Fibroblast of skin of right biceps (primary cell): ENCODE results near the gene SGO1.
A peak's percentile ranks its signal among the peaks of the same experiment; 100 is the strongest.

Experiments
- DNase-seq: peaks from one replicate; pipeline ENCODE4 v3.0.0-alpha.2; 2013

Gene SGO1

GRCh38 chr3:20154078-20154477 is 31.9 kb downstream of the SGO1 start:
- no peak for DNase-seq

- DNase-seq, result no peak
These were observed 37.5 kb downstream of the SGO1 start for GRCh38 chr3:20148466-20148865.

DNA sequence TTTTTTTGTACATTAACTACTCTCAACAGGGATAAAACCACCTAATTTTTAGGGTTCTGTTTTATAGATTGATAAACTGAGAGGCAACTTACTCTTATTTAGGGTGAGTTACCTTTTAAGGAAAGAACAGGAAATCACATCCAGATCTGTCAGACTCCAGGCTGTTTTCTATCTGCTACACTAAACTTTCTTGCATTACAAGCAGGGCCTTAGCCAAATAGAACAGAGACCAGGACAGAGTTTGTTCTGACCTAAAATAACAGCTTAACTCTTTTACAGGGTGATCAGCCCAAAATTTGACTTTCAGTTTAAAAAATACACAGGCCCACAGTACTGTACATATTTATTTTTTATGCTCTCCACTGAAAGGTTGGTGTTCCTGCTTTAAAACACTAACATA is 38.6 kb downstream of the SGO1 start:
- no peak for DNase-seq

DNA sequence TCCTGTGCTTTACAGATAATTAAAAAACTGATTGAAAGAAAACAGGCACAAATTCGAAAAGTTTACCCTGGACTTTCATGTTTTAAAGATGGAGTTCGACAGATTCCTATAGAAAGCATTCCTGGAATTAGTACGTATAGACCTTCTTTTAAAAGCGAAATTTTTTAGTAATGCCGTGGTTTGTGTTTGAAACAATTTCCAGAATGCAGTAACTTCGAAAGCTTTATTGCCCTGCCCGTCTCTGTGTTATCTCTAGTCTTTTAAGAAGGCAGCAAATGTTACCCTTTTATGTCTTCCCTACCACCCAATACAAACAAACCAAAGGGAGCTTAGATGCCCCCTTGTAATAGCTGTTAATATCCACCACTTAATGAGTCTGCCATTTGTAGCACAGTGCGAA is 39.7 kb downstream of the SGO1 start:
- DNase-seq, result no peak

DNA sequence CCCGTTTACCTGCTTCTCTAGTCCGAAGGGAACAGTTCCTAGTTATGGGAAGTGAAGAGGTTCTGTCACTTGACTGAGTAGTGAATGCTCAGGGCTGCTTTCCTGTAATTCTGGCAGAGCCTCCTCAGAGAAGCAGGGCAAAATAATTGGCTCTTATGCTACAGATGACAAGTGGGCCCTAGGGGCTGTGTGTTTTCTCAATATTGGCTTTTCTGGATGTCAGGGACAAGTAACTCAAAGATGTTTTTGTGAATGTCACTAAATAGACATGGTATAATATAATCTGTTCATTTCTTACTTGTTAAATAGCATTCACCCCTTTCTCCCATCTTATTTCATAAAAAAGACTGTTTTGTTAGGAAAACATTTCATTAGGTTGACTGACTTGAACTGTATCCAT is 40.1 kb downstream of the SGO1 start:
- DNase-seq, result no peak

GRCh38 chr3:20143519-20143918 is 42.5 kb downstream of the SGO1 start:
- DNase-seq, result no peak

DNA sequence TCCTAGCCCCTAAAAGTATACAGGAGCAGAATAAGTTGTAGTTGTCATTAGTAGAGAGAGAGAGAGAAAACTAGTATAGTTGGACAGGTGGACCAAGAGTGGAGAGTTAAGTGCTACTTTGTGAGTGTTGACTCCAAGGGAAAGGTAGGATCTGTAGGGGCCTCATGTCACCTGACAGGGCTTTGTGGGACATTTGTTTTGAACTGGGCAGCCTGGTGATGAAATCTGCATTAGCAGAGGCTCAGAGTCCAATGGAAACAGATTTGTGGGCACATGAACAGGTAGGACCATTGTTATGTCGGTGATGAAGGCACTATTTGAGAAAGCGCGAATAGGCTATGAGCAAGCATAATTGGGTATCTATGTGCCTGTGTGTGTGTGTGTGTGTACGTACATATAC is 43.5 kb downstream of the SGO1 start:
- DNase-seq, result no peak

DNA sequence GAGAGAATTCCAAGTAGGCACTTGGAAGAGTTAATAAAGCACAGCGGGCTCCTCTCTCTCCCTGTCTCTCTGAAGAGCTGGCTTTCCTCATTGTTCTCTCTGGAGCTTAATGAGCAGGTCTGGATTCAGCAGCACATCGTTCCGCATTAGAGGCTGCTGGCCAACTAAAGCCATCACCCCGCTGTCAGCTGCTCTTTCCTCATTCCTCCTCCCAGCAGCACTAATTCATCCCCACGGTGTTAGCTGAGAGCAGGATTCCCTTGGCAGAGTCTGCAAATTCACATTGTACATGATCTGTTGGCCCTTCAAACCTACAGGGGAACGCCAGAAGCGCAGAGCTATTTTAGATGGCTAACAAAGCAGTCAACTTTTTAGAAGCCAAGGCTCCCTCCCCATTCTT is 44.2 kb downstream of the SGO1 start:
- peak; percentile 11 for DNase-seq

- DNase-seq, result no peak
These were observed 44.7 kb downstream of the SGO1 start for GRCh38 chr3:20141316-20141715.

- DNase-seq, result no peak
These were observed 45.1 kb downstream of the SGO1 start for GRCh38 chr3:20140881-20141280.

GRCh38 chr3:20137647-20138046 is 48.4 kb downstream of the SGO1 start:
- DNase-seq, result no peak

GRCh38 chr3:20136231-20136630 is 49.8 kb downstream of the SGO1 start:
- DNase-seq, result no peak

GRCh38 chr3:20130106-20130505 is 55.9 kb downstream of the SGO1 start:
- no peak for DNase-seq

DNA sequence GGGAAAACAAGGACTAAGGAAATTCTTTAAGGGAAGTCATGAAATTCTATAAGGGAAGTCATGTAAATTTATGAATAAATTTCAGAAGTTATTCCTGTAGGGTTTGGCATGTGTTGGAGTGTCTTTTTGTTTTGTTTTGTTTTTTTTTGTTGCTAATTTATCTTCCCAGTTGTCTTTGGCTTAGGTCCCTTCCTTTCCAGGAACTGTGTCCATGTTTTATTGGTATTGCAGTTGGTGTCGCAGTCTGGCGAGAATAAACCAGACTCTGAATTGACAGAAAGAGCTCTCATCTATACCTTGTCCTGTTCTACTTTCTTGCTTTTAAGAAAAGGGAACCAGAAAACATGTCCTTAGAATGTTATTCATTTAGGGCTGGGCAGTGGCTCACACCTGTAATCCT is 57.6 kb downstream of the SGO1 start:
- DNase-seq, result no peak

DNA sequence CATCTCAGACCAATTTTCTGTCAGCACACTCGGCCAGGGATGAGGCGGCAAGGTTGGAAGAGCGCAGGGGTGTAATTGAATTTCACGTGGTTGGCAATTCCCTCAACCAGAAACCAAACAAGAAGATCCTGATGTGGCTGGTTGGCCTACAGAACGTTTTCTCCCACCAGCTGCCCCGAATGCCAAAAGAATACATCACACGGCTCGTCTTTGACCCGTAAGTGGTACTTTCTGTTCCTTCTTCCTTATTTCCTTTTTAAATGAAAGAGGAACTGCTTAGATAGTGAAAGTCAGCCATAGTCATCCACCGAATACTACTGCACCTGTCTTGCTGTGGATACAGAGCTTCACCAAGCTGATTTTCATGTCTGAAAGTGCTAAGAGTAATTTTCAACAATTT is 60.1 kb downstream of the SGO1 start:
- DNase-seq, result no peak

GRCh38 chr3:20125289-20125688 is 60.7 kb downstream of the SGO1 start:
- no peak for DNase-seq

- peak; percentile 34 for DNase-seq
These were observed 62.8 kb downstream of the SGO1 start for GRCh38 chr3:20123131-20123652.

DNA sequence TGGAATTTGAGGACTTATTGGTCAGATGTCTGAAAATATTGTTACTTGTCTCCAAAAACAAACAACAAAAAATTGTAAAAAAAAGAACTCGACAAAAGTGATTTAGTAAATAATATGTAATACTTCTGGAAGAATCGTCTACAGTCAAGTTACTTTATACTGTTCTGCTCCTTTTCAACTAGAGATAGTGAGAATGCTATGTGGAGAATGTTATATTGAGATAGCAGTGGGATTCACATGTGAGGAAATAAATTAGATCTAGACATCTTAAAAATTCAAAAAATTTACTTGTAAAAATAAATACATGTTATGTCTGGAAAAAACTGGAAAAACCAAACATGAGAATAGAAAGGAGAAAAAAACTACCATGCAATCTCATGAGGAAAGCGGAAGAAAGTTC is 64.9 kb downstream of the SGO1 start:
- no peak for DNase-seq
